GM12878 (cell line): ENCODE measurements around the gene ENDOD1. TPM values are rescaled to one million over a fixed set of nuclear protein-coding genes. Genes with fewer than 3 reads are reported as not detected.
A peak's percentile ranks its signal among the peaks of the same experiment; 100 is the strongest.

Experiments used
- BCL3 ChIP-seq: IDR thresholded peaks from 2 replicates; pipeline ENCODE4 v1.6.1; 2011; ENCODE audit warnings: borderline replicate concordance, low read depth, mild to moderate bottlenecking, moderate library complexity, low read length; ENCODE audit not compliant: insufficient read depth, poor library complexity, severe bottlenecking
- BHLHE40 ChIP-seq, 2 experiments: fragments of 450-650 bp in 1 of 2; IDR thresholded peaks; 2 replicates each; pipeline ENCODE4 v1.6.1; 2011 to 2017; ENCODE audit warnings: low read depth in 2 of 2, borderline replicate concordance in 1 of 2, improper control_type of control experiment in 1 of 2, low read length in 1 of 2, mild to moderate bottlenecking in 1 of 2
- CUX1 ChIP-seq: IDR thresholded peaks from 2 replicates; pipeline ENCODE4 v1.6.1; 2012; ENCODE audit warnings: improper control_type of control experiment, low read depth, low read length; ENCODE audit not compliant: insufficient replicate concordance
- ELK1 ChIP-seq: IDR thresholded peaks from 2 replicates; pipeline ENCODE4 v1.6.1; 2012; ENCODE audit warnings: low read depth, low read length, improper control_type of control experiment
- HDAC2 ChIP-seq: fragments of 200-600 bp; sonication (generic); IDR thresholded peaks from 2 replicates; pipeline ENCODE4 v1.6.1; 2017
- IRF4 ChIP-seq: IDR thresholded peaks from 2 replicates; pipeline ENCODE4 v1.6.1; 2011; ENCODE audit warnings: low read depth, low read length
- MLLT1 ChIP-seq: fragments of 450-650 bp; IDR thresholded peaks from 2 replicates; pipeline ENCODE4 v1.6.1; 2016; ENCODE audit warnings: mild to moderate bottlenecking
- NFYB ChIP-seq: IDR thresholded peaks from 2 replicates; pipeline ENCODE4 v1.6.1; 2011; ENCODE audit warnings: low read depth, mild to moderate bottlenecking, low read length, improper control_type of control experiment, moderate library complexity; ENCODE audit not compliant: insufficient read depth
- PAX8 ChIP-seq: fragments of 450-650 bp; IDR thresholded peaks from 2 replicates; pipeline ENCODE4 v1.6.1; 2017; ENCODE audit warnings: mild to moderate bottlenecking, moderate library complexity
- RELB ChIP-seq: fragments of 450-650 bp; IDR thresholded peaks from 2 replicates; pipeline ENCODE4 v1.6.1; 2017; ENCODE audit warnings: low read depth, mild to moderate bottlenecking, moderate library complexity
- SIN3A ChIP-seq: IDR thresholded peaks from 2 replicates; pipeline ENCODE4 v1.6.1; 2012; ENCODE audit warnings: low read depth, low read length, improper control_type of control experiment
- SMAD1 ChIP-seq: fragments of 450-650 bp; IDR thresholded peaks from 2 replicates; pipeline ENCODE4 v1.6.1; 2018; ENCODE audit warnings: mild to moderate bottlenecking, low read depth; ENCODE audit not compliant: partially characterized antibody
- SP1 ChIP-seq: IDR thresholded peaks from one replicate; pipeline ENCODE4 v1.6.1; 2011; ENCODE audit warnings: low read depth, low read length
- TCF3 ChIP-seq: IDR thresholded peaks from 2 replicates; pipeline ENCODE4 v1.6.1; 2012; ENCODE audit warnings: low read depth, mild to moderate bottlenecking, low read length, borderline replicate concordance; ENCODE audit not compliant: insufficient read depth
- YBX1 ChIP-seq: fragments of 450-650 bp; IDR thresholded peaks from 2 replicates; pipeline ENCODE4 v1.6.1; 2016; ENCODE audit warnings: antibody characterized with exemption
- ZNF207 ChIP-seq: fragments of 450-650 bp; IDR thresholded peaks from 2 replicates; pipeline ENCODE4 v1.6.1; 2014; ENCODE audit warnings: antibody characterized with exemption, mild to moderate bottlenecking, borderline replicate concordance
- ZNF384 ChIP-seq: IDR thresholded peaks from 2 replicates; pipeline ENCODE4 v1.6.1; 2012; ENCODE audit warnings: low read depth, mild to moderate bottlenecking, low read length, improper control_type of control experiment, borderline replicate concordance
- ZZZ3 ChIP-seq: IDR thresholded peaks from 2 replicates; pipeline ENCODE4 v1.6.1; 2011; ENCODE audit warnings: low read depth; ENCODE audit not compliant: control insufficient read depth, insufficient read length
- polyA plus RNA-seq, 11 experiments: library from polyadenylated mRNA; depleted of rRNA in 4 of 11; unstranded in 6 of 11; stranded (reverse) in 5 of 11; fragments of >200 nt; fragmentation: Nextera tagmentation in 4 of 11; fragmentation: Illumina TruSeq in 1 of 11; extraction: Ambion mirVana in 4 of 11; extraction: Trizol in 1 of 11; gene quantifications; 1 replicate in 1 of 11; 2 replicates in 10 of 11; pipeline versions ENCODE4 v1.2.1 to v1.2.3, GENCODE V29; 2011 to 2016; ENCODE audit warnings: inconsistent platforms in 2 of 11, missing spikeins in 2 of 11, low read depth in 1 of 11
- total RNA-seq, 4 experiments: library from RNA; depleted of rRNA in 3 of 4; stranded (reverse); fragments of >200 nt in 3 of 4; fragmentation: Illumina TruSeq in 1 of 4; extraction: Trizol in 1 of 4; gene quantifications; 2 replicates each; pipeline versions ENCODE4 v1.2.1 to v1.2.3, GENCODE V29; 2013 to 2021

ENDOD1 gene
- total and polyA plus RNA-seq, 10 of the 15 experiments (the other 5 are each of a cell fraction or from before 2014, with no cell fraction given), result 6.0 to 30.0 (median 12.1) TPM

GRCh38 chr11:95067039-95067840, 22.4 kb upstream of the ENDOD1 start (continued):
- TF ChIP-seq CUX1 (no peak), RELB (no peak), BCL3 (no peak), ZNF207 (no peak), PAX8 (no peak), SIN3A (no peak), YBX1 (no peak), IRF4 (no peak), SMAD1 (no peak), BHLHE40 (IDR thresholded peaks at IDR 0.05; ENCODE audit: borderline replicate concordance in 1 of 2, low read depth in 2 of 2, low read length in 1 of 2) (peak in 1 of 2 experiments; percentile 51; a peak in 1 of 4 replicates), TCF3 (peak; percentile 60; the same call in 1 of the 2 replicates), MLLT1 (0 out of 2 replicates have a peak, but pooled peaks have one; percentile 6), NFYB (no peak), ELK1 (no peak), HDAC2 (no peak), SP1 (no peak), ZNF384 (no peak), ZZZ3 (no peak)
